Epithelial cell of esophagus (primary cell): Measurements from ENCODE around the gene PGM3.

Source experiments
- DNase-seq: peaks from one replicate; pipeline ENCODE4 v3.0.0; 2010; ENCODE audit warnings: low read depth
- H3K4me3 ChIP-seq: 2 replicates; pipeline ENCODE4 v1.5.1; 2011; ENCODE audit warnings: mild to moderate bottlenecking, low read length, control low read depth
- CTCF ChIP-seq: IDR thresholded peaks from 2 replicates; pipeline ENCODE4 v1.5.1; 2011; ENCODE audit warnings: low read depth, mild to moderate bottlenecking, low read length, control low read depth, inconsistent platforms; ENCODE audit not compliant: insufficient read depth; ENCODE audit errors: missing control alignments

The PGM3 gene

GRCh38 chr6:83167726-83168278 lies 25.3 kb downstream of the PGM3 start:
- DNase-seq = no peak
- TF ChIP-seq CTCF = no peak
- no peak overlapping the region for H3K4me3 ChIP-seq

GRCh38 chr6:83160167-83160566 lies 32.9 kb downstream of the PGM3 start:
- no peak overlapping the region for H3K4me3 ChIP-seq
- no peak for TF ChIP-seq CTCF
- no peak for DNase-seq

GRCh38 chr6:83155794-83156193 lies 37.3 kb downstream of the PGM3 start:
- no peak overlapping the region for H3K4me3 ChIP-seq
- TF ChIP-seq CTCF = no peak
- DNase-seq = no peak

GRCh38 chr6:83153883-83154521 lies 39.1 kb downstream of the PGM3 start:
- H3K4me3 ChIP-seq = no peak overlapping the region
- TF ChIP-seq CTCF = no peak
- no peak for DNase-seq

GRCh38 chr6:83152913-83153312 lies 40.2 kb downstream of the PGM3 start:
- no peak for TF ChIP-seq CTCF
- H3K4me3 ChIP-seq = no peak overlapping the region
- DNase-seq = no peak

- no peak overlapping the region for H3K4me3 ChIP-seq
- no peak for TF ChIP-seq CTCF
- DNase-seq = peak; percentile 13
These were observed 42.0 kb downstream of the PGM3 start for GRCh38 chr6:83151114-83151513.

GRCh38 chr6:83138758-83139157 lies 54.3 kb downstream of the PGM3 start:
- DNase-seq = peak; percentile 71
- H3K4me3 ChIP-seq = no peak overlapping the region
- TF ChIP-seq CTCF = no peak
